H7 (cell line): ENCODE results near the gene COX15. TPM values are rescaled to one million over a fixed set of nuclear protein-coding genes. Genes with fewer than 3 reads are reported as not detected.

Experiments used
- DNase-seq: peaks from one replicate; pipeline ENCODE4 v3.0.0; 2012
- H3K27me3 ChIP-seq: 2 replicates; pipeline ENCODE4 v1.6.0; 2011; ENCODE audit warnings: mild to moderate bottlenecking, low read length; ENCODE audit not compliant: control insufficient read depth, insufficient read depth
- H3K36me3 ChIP-seq: replicated peaks from 2 replicates; pipeline ENCODE4 v1.5.1; 2011; ENCODE audit warnings: low read length; ENCODE audit not compliant: control insufficient read depth, insufficient read depth
- H3K4me3 ChIP-seq: 2 replicates; pipeline ENCODE4 v1.5.1; 2011; ENCODE audit warnings: low read depth, mild to moderate bottlenecking, control low read depth, low read length, moderate library complexity; ENCODE audit not compliant: insufficient read depth
- total RNA-seq: library from RNA; depleted of rRNA; stranded (reverse); fragments of >200 nt; shearing (Covaris generic); gene quantifications from 2 replicates; pipeline ENCODE4 v1.2.3, GENCODE V29; 2014; rRNA removed

COX15 gene
- total RNA-seq, 1 experiment from 2014 or later, result 41.7 TPM

GRCh38 chr10:99711129-99711719 lies 20.7 kb downstream of the COX15 start:
- Histone ChIP-seq H3K27me3 (no peaks in the 10 kb centered on the region), H3K4me3 (no peak overlapping the region), H3K36me3 (peaks cover 6% of the 10 kb centered on the region)
- peak; percentile 32 for DNase-seq

DNA sequence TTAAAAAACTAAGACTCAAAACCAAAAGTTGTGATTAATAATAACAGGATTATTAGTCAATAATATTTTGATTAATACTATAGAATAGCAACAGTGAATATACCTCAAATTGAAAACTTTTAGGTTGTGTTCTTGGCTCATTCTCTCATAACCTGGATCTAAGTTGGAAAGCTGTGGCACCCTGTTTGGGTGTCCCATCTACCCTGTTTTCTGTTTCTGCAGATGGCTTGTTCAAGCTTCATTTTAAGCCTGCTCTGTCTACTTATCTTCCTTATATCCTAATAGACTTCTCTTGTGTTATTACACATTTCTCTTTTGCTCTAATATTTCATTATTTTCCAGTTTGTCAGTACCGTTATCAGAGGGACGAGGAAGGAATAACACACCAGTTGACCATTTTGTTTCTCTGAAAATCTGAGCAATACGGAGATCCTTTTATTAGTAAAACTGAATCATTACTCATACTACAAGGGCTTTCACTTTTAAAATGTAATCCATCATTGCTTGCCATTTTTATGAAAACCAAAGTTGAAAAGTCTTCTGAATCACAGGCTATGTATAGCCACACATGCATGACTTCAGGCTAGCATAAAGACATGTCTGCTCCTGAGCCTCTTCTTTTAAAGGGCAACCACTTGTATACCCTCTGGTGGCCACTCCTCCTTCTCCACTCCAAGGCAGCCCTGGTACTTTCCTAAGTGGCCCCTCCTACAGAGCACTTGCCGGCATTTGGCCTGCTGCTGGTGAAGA lies 22.3 kb downstream of the COX15 start:
- peak; percentile 29 for DNase-seq
- Histone ChIP-seq H3K36me3 (peaks cover 7% of the 10 kb centered on the region), H3K27me3 (no peaks in the 10 kb centered on the region), H3K4me3 (no peak overlapping the region)

- Histone ChIP-seq H3K27me3 (no peaks in the 10 kb centered on the region), H3K36me3 (peaks cover 4% of the 10 kb centered on the region), H3K4me3 (no peak overlapping the region)
- no peak for DNase-seq
These were observed 23.4 kb downstream of the COX15 start for GRCh38 chr10:99708428-99709012.

- no peak overlapping the region for H3K4me3 ChIP-seq
- no peaks in the 10 kb centered on the region for H3K27me3 ChIP-seq
- peaks cover 8% of the 10 kb centered on the region for H3K36me3 ChIP-seq
- DNase-seq, result no peak
These were observed 31.3 kb downstream of the COX15 start for GRCh38 chr10:99700649-99701048.

DNA sequence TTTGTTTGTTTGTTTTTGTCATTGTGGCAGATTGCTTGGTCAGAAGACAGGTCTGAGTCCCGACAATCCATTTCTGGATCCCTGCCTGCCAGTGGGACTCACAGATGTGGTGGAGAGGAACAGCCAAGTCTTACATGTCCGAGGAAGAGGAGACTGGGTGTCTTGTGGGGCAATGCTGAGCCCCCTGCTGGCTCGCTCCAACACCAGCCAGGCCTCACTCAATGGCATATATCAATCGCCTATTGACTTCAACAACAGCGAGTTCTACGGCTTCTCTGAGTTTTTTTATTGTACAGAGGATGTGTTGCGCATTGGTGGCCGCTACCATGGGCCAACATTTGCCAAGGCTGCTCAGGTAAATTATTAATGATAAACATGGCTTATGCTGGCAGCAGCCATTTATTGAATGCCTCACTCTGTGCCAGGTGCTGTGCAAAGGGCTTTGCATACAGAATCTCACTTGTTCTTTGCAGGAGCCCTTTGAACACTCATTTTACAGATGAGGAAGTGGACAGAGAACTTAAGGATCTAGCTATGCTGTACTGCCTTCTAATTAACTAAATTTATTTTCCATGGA lies 33.3 kb downstream of the COX15 start:
- Histone ChIP-seq H3K36me3 (peaks cover 5% of the 10 kb centered on the region), H3K27me3 (no peaks in the 10 kb centered on the region), H3K4me3 (no peak overlapping the region)
- DNase-seq, result no peak

GRCh38 chr10:99695761-99696160 lies 36.2 kb downstream of the COX15 start:
- H3K36me3 ChIP-seq, result peaks cover 8% of the 10 kb centered on the region
- H3K4me3 ChIP-seq, result no peak overlapping the region
- H3K27me3 ChIP-seq, result no peaks in the 10 kb centered on the region
- no peak for DNase-seq

DNA sequence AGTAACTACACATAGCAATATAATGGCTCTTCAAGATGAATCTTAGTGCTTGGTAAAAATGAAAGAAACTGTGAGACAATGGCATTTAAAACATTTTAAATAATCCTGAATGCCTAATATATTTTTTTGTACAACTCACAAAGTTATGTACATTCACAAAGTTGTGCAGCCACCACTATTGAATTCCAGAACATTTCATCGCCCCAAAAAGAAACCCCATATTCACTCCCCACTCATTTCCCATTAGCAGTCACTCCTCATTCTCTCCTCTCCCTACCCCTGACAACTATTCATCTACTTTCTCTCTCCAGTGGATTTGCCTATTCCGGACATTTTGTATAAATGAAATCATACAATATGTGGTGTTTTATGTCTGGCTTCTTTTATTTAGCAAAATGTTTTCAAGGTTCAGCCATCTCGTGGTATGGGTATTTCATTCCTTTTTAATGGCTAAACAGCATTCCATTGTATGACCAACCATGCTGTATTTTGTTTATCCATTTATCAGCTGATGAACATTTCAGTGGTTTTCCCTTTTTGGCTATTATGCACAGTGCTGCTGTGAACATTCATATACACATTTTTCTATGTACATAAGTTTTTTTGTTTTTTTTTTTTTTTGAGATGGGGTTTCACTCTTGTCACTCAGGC lies 37.9 kb downstream of the COX15 start:
- peaks cover 8% of the 10 kb centered on the region for H3K36me3 ChIP-seq
- no peak overlapping the region for H3K4me3 ChIP-seq
- DNase-seq, result no peak
- H3K27me3 ChIP-seq, result no peaks in the 10 kb centered on the region

DNA sequence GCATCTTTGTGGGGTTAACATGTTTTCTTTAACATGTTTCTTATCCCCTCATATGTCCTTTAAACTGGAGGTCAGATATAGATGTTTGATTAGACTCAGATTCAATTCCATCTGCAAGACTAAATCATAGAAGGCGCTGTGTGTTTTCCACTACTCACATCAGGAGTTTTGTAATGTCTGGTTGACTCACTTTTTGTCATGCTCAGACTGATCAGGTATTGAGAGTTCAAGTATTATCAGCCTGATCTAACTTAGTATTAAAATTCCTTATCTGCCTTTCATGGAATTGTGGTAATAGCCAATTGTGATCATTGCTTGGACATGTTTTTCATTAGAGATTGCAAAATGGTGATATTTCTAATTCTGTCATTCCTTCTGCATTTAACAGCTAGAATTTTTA lies 42.5 kb downstream of the COX15 start:
- Histone ChIP-seq H3K27me3 (no peaks in the 10 kb centered on the region), H3K4me3 (no peak overlapping the region), H3K36me3 (peaks cover 3% of the 10 kb centered on the region)
- DNase-seq, result no peak

GRCh38 chr10:99685597-99685967 lies 46.3 kb downstream of the COX15 start:
- Histone ChIP-seq H3K27me3 (no peaks in the 10 kb centered on the region), H3K4me3 (no peak overlapping the region), H3K36me3 (no peaks in the 10 kb centered on the region; the same call in 1 of the 2 replicates)
- DNase-seq, result no peak

DNA sequence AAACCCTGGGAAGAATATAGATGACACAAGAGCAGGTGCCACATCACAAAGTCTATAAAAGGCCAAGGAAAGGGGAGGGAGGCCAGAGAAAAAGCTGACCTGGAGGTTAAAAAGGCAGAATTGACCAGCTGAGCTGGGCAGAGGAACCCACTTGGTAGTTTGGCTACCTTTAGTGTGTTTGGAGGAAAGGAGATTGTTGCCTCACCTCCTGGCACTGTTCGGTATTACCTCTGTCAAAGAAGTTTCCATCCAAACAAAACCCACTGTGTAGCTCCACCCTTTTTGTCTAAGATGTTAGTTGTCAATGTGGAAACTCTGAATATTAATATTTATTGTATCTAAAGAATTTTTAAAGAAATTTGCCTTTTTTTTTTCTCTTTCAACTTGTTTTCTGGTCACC lies 49.2 kb downstream of the COX15 start:
- Histone ChIP-seq H3K4me3 (no peak overlapping the region), H3K27me3 (no peaks in the 10 kb centered on the region), H3K36me3 (peaks cover 5% of the 10 kb centered on the region)
- DNase-seq, result peak; percentile 17

Other genes with a start within 250 kb of the COX15 start
- gene NKX2-3, start 199.2 kb downstream of the COX15 start, total RNA-seq, result not detected in 2 replicates
- gene SLC25A28, start 111.7 kb downstream of the COX15 start, total RNA-seq, result 21.5 and 24.0 TPM in 2 replicates
- 8.2 and 8.6 TPM in 2 replicates for gene ENTPD7, start 72.6 kb downstream of the COX15 start, total RNA-seq
- 23.6 and 29.4 TPM in 2 replicates for gene CUTC, start 107 bp upstream of the COX15 start, total RNA-seq
- gene ABCC2, start 50.5 kb upstream of the COX15 start, total RNA-seq, result 0.14 and 0.44 TPM in 2 replicates